Heart left ventricle (tissue), 13 donors: ENCODE results near the gene KCNJ18.
"Not testable (repeated sequence)": the region's sequence is repeated elsewhere in the genome, so short reads cannot be mapped to it uniquely, and the experiment has no call there.

Experiments used
- CTCF ChIP-seq, 12 donors: fragments of 200-600 bp; sonication (generic) in 4 of 12; IDR thresholded peaks; one replicate each; pipeline versions ENCODE4 v1.5.0 to v1.8.0; 2018 to 2022; ENCODE audit warnings: antibody characterized with exemption in 12 of 12, mild to moderate bottlenecking in 5 of 12
- POLR2A ChIP-seq, 2 donors: fragments of 450-650 bp; IDR thresholded peaks; one replicate each; pipeline ENCODE4 v1.6.1; 2017; ENCODE audit warnings: antibody characterized with exemption in 2 of 2, mild to moderate bottlenecking in 2 of 2, moderate library complexity in 2 of 2
- donor health status: ischemic (EF 13 %, LVEDD 7.1; RV severe dilation, severe dysfunction).
- donor health status: DM: no; HTN: yes; CAD: no.
- donor health status: DM: no; HTN: no; CAD: no.
- donor health status: ischemic (EF 25% LVEDD 6.9; RV normal size, moderate dysfunction).
- donor health status: ischemic (EF 25% LVEDD 5.7; RV mildly dilated, moderate dysfunction).
- donor health status: ischemic (EF 35%, LVEDD 5.7; RV mildly dilated, moderate dysfunction).
- donor health status: nonischemic (EF 11% LVEDD 7.7; RV severe dilation, severe dysfunction).
- donor health status: DM: yes; HTN: yes; CAD: no.
- donor health status: PGD.
- donor health status: ischemic (EF 29% LVEDD 5.4; RV normal size, mild dysfunction).
- donor health status: nonischemic (EF 23%, LVEDD 6.1; RV moderate dilation, normal function).

GRCh38 chr17:21713631-21714030 is 21.3 kb downstream of the KCNJ18 start:
- TF ChIP-seq CTCF, POLR2A (IDR thresholded peaks at IDR 0.05): not testable (repeated sequence)
